ENCODE measurements around the gene ACOX1.

DNA sequence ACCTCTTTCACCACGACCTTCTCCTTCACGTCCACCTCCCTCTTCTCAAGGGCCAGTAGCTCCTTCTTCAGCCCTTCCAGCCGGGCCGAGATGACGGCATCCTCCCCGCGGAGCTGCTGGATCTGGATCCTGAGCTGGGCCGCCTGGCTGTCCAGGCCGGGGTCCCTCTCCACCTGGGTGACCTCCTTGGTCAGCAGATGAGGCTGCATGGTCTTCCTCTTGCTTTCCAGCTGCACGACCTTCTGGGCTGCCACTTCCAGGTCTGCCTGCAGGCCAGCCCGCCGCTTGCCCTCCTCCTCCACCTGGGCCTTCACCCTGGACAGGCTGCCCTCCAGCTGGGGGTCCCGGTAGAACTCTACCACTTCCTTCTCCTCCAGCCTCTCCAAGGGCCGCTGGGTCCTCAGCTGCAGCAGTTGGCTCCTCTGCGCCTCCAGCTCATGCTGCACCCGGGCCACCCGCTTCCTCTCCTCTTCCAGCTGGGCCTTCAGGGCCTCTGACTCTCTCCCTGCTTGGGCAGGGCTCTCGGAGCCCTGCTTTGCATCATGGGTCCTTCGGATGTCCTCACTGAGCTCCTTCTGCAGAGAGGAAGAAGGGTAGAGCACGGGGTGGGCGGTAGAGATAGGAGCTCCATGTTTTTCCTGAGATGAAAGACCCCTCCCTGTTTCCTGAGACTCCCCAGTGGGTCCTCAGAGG is 31.1 kb upstream of the ACOX1 start:
- no peak for TF ChIP-seq CHD2 (IDR thresholded peaks at IDR 0.05; ENCODE audit: low read length, partially characterized antibody)
- TF ChIP-seq, protein P1, sequence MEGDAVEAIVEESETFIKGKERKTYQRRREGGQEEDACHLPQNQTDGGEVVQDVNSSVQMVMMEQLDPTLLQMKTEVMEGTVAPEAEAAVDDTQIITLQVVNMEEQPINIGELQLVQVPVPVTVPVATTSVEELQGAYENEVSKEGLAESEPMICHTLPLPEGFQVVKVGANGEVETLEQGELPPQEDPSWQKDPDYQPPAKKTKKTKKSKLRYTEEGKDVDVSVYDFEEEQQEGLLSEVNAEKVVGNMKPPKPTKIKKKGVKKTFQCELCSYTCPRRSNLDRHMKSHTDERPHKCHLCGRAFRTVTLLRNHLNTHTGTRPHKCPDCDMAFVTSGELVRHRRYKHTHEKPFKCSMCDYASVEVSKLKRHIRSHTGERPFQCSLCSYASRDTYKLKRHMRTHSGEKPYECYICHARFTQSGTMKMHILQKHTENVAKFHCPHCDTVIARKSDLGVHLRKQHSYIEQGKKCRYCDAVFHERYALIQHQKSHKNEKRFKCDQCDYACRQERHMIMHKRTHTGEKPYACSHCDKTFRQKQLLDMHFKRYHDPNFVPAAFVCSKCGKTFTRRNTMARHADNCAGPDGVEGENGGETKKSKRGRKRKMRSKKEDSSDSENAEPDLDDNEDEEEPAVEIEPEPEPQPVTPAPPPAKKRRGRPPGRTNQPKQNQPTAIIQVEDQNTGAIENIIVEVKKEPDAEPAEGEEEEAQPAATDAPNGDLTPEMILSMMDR (IDR thresholded peaks at IDR 0.05), result no peak
- TF ChIP-seq, protein P2, sequence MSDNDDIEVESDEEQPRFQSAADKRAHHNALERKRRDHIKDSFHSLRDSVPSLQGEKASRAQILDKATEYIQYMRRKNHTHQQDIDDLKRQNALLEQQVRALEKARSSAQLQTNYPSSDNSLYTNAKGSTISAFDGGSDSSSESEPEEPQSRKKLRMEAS (IDR thresholded peaks at IDR 0.05; ENCODE audit: low read depth), result no peak
- TF ChIP-seq TAF1 (IDR thresholded peaks at IDR 0.05; ENCODE audit: borderline replicate concordance, low read depth, low read length), result no peak
- TF ChIP-seq, protein P3, sequence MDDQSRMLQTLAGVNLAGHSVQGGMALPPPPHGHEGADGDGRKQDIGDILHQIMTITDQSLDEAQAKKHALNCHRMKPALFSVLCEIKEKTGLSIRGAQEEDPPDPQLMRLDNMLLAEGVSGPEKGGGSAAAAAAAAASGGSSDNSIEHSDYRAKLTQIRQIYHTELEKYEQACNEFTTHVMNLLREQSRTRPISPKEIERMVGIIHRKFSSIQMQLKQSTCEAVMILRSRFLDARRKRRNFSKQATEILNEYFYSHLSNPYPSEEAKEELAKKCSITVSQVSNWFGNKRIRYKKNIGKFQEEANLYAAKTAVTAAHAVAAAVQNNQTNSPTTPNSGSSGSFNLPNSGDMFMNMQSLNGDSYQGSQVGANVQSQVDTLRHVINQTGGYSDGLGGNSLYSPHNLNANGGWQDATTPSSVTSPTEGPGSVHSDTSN (IDR thresholded peaks at IDR 0.05), result no peak
- no peak for TF ChIP-seq EP300 (IDR thresholded peaks at IDR 0.05; ENCODE audit: borderline replicate concordance in 1 of 2, low read depth in 1 of 2, low read length in 1 of 2)
- TF ChIP-seq NFIC (IDR thresholded peaks at IDR 0.05; ENCODE audit: borderline replicate concordance), result no peak

Data from SK-N-SH (cell line).